Activated gamma-delta T cell (primary cell): ENCODE data around the gene KNSTRN.

Experiments
- DNase-seq: peaks from one replicate; lab custom pipeline; 2025; lab: John Stamatoyannopoulos, UW

Gene KNSTRN

DNA sequence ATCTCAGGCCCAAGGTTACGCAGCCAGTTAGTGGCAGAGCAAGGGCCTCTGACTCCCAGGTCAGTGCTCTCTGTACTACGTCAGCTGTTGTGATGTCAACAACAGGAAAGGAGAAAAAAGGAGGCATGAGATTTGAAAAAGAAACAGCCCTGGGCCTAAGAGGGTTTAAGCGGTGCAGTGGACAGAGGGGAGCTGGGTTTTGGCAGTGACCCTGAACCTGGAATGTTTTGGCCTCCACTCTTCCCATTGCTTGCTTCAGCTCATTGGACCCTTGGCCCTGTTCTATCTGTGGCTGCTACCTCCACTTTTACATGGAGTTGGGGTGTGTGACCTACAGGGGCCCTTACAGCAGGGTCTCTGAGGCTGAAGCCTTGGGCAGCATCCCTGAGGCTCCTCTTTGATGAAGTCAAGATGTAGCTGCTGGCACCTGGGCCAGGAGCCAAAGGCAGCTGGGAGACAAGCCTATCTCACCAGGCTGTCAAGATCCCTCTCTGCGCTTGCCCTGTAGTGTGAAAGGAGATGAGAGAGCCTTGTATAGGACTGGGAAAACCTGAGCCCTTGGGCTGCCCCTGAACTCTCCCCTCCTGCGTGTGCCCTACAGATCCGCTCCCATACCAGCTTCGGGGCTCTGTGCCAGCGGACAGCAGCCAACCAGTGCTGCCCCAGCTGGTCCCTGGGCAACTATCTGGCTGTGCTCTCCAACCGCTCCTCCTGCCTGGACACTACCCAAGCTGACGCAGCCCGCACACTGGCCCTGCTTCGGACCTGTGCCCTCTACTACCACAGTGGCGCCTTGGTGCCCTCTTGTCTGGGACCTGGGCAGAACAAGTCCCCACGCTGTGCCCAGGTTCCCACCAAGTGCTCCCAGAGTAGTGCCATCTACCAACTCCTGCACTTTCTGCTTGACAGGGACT lies 15.8 kb upstream of the KNSTRN start:
- no peak for DNase-seq

DNA sequence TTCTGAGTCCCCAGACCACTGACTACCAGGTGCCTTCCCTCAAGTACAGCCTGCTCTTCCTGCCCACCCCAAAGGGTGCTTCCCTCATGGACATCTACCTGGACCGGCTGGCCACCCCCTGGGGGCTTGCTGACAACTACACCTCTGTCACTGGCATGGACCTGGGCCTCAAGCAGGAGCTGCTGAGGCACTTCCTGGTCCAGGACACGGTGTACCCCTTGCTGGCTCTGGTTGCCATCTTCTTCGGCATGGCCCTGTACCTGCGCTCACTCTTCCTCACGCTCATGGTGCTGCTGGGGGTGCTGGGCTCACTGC lies 15.2 kb upstream of the KNSTRN start:
- no peak for DNase-seq

DNA sequence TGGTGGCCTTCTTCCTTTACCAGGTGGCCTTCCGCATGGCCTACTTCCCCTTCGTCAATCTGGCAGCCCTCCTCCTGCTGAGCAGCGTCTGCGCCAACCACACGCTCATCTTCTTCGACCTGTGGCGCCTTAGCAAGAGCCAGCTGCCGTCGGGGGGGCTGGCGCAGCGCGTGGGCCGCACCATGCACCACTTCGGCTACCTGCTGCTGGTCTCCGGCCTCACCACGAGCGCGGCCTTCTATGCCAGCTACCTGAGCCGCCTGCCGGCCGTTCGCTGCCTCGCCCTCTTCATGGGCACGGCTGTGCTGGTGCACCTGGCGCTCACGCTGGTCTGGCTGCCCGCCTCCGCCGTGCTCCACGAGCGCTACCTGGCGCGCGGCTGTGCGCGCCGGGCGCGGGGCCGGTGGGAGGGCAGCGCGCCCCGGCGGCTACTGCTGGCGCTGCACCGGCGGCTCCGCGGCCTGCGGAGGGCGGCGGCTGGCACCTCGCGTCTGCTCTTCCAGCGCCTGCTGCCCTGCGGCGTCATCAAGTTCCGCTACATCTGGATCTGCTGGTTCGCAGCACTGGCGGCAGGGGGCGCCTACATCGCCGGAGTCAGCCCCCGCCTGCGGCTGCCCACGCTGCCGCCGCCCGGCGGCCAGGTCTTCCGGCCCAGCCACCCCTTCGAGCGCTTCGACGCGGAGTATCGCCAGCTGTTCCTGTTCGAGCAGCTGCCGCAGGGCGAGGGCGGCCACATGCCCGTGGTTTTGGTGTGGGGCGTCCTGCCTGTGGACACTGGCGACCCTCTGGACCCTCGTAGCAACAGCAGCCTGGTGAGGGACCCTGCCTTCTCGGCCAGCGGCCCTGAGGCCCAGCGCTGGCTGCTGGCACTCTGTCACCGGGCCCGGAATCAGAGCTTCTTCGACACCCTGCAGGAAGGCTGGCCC lies 14.6 kb upstream of the KNSTRN start:
- DNase-seq, result peak; percentile 80

DNA sequence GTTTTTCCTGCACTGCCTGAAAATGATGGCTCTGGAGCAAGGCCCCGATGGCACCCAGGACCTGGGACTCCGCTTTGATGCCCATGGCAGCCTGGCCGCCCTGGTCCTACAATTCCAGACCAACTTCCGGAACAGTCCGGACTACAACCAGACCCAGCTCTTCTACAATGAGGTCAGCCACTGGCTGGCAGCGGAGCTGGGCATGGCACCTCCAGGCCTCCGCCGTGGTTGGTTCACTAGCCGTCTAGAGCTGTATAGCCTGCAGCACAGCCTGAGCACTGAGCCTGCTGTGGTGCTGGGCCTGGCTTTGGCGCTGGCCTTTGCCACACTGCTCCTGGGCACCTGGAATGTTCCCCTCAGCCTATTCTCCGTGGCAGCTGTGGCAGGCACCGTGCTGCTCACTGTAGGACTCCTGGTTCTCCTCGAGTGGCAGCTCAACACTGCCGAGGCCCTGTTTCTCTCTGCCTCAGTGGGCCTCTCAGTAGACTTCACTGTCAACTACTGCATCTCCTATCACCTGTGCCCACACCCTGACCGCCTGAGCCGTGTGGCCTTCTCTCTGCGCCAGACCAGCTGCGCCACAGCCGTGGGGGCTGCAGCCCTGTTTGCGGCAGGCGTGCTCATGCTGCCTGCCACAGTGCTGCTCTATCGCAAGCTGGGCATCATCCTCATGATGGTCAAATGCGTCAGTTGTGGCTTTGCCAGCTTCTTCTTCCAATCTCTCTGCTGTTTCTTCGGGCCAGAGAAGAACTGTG lies 13.6 kb upstream of the KNSTRN start:
- no peak for DNase-seq

DNA sequence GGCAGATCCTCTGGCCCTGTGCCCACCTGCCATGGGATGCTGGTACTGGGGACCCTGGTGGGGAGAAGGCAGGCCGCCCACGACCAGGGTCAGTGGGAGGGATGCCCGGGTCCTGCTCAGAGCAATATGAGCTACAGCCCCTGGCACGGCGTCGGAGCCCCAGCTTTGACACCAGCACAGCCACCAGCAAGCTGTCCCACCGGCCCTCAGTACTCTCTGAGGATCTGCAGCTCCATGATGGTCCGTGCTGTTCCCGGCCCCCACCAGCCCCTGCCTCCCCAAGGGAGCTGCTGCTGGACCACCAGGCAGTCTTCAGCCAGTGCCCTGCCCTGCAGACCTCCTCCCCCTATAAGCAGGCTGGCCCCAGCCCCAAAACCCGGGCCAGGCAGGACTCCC lies 13.0 kb upstream of the KNSTRN start:
- DNase-seq, result no peak

DNA sequence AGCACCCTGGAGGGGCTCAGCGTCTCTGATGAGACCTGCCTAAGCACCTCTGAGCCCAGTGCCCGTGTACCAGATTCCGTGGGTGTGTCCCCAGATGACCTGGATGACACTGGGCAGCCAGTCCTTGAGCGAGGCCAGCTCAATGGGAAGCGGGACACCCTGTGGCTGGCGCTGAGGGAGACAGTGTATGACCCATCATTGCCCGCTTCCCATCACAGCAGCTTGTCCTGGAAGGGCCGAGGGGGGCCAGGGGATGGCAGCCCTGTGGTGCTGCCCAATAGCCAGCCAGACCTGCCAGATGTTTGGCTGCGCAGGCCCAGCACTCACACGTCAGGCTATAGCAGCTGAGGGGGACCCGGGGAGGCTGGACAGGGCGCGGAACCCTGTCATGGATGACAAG lies 12.6 kb upstream of the KNSTRN start:
- DNase-seq, result no peak

DNA sequence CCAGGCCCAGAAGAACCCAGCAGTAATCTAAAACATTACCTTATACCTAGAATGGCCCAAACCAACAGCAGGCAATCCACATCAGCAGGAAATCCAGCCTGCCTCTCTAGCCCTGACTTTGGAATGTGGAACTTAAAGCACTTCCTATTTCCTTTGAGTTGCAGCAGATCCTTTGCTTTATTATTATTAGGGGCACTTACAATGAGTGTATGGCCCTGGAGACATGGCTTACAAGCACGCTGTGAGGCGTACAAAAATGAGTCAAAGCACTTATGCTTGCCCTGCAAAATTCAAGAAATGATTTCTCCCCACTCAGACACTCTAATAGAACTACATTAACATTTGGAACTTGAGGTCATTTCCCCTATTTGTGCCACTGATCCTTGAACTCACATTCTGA lies 9.5 kb upstream of the KNSTRN start:
- no peak for DNase-seq

DNA sequence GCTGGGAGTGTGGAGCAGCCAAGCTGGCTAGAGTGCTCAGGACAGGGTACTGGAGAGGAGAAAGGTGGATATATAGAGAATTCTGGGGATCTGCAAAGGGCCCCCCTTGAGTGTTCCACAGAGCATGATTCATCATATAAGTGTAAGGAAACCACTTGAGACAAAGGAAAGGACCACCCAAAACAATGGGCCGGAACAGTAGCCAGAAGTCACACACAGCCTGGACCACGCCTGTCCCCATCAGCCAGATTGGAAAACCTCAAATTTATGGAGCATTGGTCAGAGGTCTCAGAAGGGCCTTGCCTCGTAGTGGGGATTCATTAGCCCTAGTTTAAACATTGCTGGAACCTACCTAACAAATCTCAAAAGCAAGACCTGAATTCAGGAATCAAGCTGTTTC lies 4.9 kb upstream of the KNSTRN start:
- no peak for DNase-seq

DNA sequence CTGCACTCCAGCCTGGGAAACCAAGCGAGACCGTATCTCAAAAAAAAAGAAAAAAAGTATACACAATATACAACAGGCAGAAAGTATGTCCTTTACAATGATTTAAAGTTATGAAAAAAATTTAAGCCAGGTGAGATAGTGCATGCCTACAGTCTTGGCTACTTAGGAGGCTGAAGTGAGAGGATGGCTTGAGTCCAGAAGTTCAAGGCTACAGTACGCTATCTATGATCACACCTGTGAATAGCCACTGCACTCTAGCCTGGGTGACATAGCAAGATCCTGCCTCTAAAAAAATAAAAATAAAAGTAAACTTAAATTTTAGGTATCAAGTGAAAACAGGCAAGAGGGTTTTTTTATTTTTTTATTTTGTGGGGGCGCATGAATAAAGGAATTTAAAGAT lies 3.1 kb upstream of the KNSTRN start:
- no peak for DNase-seq

DNA sequence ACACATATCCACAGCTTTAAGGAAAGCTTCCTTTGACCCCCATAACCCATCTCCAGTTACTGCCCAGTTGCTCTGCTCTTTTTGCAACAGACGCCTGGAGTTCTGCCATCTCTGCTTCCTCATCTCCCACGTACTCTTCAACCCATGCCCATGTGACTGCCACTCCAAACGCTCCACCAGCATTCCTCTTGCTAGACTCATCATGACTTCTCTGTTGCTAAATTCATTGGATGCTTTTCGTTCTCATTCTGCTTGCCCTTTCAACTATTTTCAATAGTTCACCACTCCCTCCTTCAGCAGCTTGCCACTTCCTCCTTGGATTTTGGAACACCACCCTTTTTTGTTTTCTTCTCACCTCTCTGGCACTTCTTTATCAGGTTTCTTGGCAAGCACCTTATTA lies 2.7 kb upstream of the KNSTRN start:
- no peak for DNase-seq

DNA sequence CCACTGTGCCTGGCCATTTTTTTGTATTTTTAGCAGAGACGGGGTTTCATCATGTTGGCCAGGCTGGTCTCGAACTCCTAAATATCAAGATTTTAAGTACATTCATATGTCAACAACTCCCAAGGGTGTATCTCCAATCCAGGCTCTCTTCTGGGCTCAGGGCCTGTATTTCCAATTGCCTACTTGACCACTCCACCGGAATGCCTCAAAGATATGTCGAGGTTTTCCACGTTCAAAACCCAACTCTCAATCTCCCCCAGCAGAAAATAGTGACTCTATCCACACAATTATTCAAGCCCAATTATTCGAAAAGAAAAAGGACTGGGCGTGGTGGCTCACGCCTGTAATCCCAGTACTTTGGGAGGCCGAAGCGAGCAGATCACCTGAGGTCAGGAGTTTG lies 1.9 kb upstream of the KNSTRN start:
- no peak for DNase-seq

DNA sequence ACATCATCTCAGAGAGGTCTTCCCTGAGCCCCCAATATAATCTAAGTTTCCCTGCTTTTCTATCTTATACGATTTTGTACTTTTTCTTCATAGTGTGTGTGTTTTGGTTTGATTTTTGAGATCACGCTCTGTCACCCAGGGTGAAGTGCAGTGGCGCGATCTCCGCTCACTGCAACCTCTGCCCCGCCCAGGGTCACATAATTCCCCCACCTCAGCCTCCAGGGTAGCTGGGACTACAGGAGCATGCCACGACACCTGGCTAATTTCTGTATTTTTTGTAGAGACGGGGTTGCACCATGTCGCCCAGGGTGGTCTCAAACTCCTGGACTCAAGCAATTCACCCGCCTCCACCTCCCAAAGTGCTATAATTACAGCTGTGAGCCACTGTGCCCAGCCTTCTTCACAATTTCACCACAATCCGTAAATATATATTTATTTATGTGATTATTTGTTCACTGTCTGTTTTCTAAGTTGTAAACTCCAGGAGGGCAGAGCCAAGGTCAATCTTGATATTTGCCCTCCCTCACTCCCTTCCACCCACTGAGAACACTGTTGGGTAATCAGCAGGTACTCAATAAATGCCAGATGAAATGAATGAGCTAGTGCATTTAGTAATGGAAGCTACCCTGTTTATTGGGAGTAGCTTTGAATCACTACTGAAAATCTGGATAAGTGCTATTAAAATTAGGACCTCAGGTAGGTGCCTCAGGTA lies 547 bp upstream of the KNSTRN start:
- DNase-seq, result no peak

DNA sequence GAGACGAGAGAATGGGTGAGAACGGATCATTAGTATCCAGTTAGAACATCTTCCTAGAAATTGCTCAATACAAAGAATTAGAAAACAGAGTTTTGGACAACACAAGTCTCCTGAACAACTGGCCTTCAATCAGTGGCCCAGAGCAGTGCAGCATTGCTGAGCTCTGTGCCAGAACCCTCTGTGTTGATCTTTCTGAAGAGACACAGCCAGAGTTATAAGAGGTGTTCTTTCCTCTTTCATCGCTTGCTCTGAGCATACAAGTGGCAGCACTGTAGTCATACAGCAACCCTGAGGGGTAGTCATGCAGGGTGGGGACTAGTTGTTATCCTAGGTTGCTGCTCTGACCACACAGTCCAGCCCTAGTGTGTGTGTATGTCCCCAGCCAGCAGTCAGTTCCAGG lies 4.0 kb downstream of the KNSTRN start:
- DNase-seq, result no peak

DNA sequence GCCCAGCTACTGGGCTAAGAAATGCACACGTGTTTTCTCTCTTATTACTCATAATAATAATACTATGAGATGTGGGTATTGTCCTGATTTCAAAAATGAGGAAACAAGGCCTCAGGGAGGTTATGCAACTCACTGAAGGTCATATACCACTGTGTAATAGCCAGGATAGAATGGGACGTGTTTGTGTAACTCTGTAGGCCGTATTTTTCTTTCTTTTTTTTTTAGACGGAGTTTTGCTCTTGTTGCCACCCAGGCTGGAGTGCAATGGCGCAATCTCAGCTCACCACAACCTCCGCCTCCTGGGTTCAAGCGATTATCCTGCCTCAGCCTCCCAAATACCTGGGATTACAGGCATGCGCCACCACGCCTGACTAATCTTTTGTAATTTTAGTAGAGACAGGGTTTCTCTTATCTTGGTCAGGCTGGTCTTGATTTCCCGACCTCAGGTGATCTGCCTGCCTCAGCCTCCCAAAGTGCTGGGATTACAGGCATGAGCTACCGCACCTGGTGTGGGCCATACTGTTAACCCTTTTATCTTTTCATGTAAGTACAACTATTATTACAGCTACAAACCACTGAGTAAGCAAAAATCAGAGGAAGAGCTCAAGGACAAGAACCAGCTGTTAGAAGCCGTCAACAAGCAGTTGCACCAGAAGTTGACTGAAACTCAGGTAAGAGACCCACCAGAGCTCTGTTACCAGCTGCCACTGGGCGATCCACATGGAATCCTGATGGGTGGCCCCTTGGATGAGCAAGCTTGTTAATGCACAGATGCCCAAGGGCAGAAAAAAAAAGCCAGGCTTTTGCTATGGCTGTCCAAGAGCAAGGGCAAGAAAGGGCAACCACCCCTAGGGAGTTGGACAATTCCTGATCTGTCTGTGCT lies 6.7 kb downstream of the KNSTRN start:
- no peak for DNase-seq

DNA sequence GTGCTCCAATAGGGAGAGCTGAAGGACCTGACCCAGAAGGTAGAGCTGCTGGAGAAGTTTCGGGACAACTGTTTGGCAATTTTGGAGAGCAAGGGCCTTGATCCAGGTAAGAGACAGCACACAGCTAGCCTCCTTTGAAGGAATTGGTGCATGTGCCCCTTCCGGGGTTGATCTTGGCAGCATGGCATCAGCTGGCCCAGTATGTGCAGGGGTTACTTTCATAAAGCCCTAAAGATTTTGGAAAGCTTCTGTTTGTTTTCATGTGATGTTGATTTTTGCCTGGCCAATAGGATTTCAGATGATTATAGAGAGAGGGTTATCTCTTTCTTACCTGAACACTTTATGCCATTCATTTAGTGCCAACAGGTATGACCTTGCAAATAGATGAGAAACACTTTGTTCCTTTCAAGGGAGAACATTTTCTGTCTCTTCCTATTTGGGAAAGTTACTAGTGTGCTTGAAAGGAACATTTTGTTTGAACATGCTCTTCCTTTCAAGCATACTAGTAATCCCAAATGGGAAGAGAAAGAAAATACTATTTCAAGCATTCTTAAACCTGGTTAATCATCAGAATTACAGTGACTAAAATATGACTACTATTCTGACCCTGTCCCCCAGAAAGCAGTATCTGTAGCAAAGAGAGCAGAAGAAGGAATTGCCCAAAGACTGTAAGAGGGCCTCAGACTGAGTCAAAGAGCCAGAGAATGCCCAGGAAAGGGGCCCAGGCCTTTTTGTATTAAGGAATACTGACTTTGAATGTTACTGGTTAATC lies 7.5 kb downstream of the KNSTRN start:
- DNase-seq, result no peak

DNA sequence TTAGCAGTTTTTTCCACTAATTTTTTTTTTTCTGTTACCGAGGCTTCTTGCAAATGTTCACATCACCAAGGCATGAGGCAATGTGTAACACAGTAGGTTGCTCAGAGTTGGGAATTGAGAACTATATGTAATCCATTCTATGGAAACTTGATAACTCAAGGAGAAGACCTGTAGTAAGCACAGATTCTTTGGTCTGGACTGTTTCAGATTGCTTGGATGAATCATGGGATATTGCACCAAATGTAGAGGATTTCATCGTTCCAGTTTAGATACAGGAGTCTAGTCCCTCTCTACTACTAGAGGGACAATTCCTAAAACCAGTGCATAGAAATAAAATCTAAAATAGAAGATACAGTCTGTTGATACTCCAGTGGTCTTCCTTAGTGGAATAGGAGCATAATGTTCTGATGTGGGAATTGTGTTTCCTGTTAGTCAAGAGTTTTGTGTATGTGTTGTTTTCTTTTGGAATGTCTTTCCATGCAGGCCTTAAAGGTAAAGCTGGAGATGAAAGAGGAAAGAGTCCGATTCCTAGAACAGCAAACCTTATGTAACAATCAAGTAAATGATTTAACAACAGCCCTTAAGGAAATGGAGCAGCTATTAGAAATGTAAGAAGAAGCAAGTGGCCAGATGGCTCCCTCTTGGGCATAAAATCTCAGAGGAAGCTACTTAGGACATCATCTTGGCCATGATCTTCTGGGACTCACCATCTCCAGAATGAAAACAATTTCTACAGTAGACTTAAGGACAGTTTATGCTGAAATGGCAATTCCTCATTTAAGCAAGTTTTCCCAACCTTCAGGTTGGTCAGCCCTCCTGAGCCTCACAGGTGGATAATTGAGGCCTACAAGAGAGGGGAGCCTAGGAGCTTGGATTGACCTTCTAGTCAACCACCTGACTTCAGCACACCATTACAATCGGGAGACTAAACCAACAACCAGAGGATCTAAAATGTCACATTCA lies 10.7 kb downstream of the KNSTRN start:
- no peak for DNase-seq

DNA sequence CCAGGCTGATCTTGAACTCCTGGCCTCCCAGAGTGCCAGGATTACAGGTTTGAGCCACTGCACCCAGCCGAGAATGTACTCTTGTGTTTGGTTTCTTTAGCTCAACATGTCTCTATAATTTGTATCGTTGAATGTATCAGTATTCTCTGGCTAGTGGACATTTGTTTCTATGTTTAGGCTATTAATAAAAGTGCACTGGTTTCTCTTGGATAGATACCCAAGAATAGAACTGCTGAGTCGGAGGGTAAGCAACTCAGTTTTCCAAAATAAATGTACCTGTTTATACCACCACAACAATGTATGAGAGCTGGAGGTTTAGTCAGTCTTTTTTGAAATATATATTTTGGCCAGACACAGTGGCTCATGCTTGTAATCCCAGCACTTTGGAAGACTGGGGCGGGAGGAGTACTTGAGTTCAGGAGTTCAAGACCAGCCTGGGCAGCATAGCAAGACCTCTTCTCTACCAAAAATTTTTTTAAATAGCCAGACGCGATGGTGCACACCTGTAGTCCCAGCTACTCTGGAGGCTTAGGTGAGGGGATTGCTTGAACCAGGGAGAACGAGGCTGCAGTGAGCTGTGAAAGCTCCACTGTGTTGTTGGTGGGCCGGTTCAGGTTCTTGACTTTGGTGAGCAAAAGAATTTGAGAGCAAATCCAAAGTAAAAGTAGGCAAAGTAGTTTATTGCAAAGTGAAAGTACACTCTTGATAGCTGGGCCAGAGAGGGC lies 15.3 kb downstream of the KNSTRN start:
- no peak for DNase-seq

DNA sequence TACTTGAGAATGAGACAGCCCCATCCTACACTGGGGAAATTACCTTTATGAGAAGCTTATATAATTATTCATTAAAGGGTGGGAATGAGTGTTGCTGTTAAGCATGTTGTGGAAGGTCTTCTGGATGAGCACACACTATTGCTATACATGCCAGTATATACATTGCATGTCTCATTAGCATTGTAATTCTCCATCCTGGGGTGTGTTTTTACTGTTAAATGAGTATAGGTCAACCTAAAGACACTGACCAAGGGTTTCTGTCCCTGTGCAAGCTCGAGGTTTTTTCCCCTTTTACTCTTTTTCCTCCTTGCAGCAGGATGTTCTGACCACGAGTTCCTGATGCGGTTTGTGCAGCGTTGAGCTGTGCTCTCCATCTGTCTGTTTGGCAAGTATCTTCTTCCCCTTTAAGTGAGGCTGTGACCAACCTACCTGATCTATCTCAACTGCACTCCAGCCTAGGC lies 15.9 kb downstream of the KNSTRN start:
- DNase-seq, result no peak
